Measurements from ENCODE around the gene ORM1.

The ORM1 gene

DNA sequence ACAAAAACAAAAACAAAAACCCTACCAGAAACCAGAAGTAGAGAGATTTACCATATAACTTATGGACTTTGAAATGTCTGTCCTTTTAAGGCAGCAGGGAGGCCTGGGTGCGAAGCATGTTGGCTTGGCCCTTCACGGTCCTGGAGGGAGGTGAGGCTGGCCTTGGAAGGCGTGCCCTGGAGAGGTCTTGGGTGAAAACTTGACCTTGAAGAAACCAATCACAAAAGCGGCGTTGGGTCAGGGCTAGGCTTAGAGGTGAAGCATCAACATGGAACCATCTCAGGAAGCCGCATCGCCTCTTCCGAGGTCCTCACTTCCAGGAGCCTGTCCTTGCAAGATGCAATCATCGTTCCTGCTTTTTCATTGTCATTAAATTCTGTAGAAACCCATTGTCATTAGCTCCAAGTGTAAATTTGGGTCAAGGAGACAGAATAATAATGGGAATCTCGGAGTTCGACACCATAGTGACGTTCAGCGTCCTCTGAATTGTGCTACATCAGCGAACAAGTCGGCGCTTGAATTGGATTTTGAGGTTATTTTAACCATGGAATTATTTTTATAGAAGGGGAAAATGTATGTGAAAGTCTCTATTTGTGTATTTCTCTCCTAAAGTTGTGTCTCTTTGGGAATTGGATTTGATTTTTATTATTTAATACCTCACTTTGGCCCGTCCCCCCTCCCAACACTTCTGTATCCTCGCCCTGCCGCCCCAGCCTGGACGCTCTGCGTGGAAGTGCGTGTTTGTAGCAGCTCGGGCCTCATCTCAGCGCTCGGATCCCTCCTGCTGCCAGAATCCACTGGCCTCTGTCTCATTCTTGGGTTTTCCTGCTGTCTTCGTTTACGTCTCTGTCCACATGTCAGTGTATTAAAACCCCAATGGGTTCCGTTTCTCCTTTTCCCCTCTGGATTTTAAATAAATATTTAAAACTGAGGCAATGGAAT is 11.1 kb upstream of the ORM1 start:
- TF ChIP-seq, protein P1, sequence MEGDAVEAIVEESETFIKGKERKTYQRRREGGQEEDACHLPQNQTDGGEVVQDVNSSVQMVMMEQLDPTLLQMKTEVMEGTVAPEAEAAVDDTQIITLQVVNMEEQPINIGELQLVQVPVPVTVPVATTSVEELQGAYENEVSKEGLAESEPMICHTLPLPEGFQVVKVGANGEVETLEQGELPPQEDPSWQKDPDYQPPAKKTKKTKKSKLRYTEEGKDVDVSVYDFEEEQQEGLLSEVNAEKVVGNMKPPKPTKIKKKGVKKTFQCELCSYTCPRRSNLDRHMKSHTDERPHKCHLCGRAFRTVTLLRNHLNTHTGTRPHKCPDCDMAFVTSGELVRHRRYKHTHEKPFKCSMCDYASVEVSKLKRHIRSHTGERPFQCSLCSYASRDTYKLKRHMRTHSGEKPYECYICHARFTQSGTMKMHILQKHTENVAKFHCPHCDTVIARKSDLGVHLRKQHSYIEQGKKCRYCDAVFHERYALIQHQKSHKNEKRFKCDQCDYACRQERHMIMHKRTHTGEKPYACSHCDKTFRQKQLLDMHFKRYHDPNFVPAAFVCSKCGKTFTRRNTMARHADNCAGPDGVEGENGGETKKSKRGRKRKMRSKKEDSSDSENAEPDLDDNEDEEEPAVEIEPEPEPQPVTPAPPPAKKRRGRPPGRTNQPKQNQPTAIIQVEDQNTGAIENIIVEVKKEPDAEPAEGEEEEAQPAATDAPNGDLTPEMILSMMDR (IDR thresholded peaks at IDR 0.05; ENCODE audit: low read depth, low read length) = no peak
- no peak overlapping the region for H3K4me3 ChIP-seq (ENCODE audit: low read depth, low read length)

DNA sequence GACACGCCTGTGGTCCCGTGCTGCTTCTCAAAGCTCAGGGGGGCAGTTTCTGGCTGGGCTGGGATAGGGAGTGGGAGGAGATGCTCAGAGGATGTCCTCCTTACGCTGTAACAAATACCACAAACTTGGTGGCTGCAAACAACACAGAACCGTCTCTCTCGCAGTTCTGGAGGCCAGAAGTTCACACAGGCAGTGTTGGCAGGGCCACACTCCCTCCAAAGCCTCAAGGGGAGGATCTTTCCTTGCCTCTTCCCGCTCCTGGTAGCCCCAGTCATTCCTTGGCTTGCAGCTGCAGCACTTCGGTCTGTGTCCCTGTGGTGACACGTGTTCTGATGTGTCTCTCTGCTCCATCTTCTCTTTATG is 10.4 kb upstream of the ORM1 start:
- no peak overlapping the region for H3K4me3 ChIP-seq (ENCODE audit: low read depth, low read length)
- TF ChIP-seq, protein P1 (IDR thresholded peaks at IDR 0.05; ENCODE audit: low read depth, low read length) = no peak

DNA sequence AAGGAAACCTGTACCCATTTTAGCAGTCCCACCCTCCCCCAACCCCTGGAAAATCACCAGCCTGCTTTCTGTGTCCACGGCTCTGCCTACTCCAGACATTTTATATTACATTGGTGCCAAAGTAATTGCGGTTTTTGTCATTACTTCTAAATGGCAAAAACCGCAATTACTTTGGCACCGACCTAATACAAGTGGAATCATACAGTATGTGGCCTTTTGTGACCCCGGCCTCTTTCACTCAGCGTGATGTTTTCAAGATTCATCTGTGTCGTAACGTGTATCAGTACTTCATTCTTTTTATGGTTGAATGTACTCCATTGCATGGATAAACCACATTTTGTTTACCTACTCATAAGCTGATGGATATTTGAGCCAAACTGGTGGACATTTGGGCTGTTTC is 9.7 kb upstream of the ORM1 start:
- TF ChIP-seq, protein P1 (IDR thresholded peaks at IDR 0.05; ENCODE audit: low read depth, low read length) = no peak
- no peak overlapping the region for H3K4me3 ChIP-seq (ENCODE audit: low read depth, low read length)

DNA sequence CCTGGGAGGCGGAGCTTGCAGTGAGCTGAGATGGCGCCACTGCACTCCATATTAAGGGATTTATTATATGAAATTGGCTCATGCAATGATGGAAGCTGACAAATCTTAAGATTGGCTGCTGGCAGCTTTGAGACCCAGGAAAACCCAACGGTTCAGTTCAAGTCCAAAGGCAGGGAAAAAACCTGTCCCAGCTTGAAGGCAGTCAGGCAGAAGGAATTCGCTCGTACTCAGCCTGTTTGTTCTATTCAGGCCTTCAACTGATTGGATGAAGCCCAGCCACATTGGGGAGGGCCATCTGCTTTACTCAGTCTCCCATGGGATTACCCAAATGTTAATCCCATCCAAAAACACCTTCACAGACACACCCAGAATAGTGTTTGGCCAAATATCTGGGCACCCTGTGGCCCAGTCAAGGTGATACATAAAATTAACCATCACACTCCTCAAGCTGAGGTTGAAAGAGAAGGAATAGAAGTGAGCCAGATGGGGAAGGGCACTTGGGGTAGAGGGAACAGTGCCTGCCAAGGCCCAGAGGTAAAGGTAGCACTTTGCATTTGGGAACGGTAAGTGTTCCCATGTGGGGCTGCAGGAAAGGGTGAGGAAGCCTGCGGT is 8.5 kb upstream of the ORM1 start:
- H3K4me3 ChIP-seq (ENCODE audit: low read depth, low read length) = no peak overlapping the region
- TF ChIP-seq, protein P1 (IDR thresholded peaks at IDR 0.05; ENCODE audit: low read depth, low read length) = no peak

DNA sequence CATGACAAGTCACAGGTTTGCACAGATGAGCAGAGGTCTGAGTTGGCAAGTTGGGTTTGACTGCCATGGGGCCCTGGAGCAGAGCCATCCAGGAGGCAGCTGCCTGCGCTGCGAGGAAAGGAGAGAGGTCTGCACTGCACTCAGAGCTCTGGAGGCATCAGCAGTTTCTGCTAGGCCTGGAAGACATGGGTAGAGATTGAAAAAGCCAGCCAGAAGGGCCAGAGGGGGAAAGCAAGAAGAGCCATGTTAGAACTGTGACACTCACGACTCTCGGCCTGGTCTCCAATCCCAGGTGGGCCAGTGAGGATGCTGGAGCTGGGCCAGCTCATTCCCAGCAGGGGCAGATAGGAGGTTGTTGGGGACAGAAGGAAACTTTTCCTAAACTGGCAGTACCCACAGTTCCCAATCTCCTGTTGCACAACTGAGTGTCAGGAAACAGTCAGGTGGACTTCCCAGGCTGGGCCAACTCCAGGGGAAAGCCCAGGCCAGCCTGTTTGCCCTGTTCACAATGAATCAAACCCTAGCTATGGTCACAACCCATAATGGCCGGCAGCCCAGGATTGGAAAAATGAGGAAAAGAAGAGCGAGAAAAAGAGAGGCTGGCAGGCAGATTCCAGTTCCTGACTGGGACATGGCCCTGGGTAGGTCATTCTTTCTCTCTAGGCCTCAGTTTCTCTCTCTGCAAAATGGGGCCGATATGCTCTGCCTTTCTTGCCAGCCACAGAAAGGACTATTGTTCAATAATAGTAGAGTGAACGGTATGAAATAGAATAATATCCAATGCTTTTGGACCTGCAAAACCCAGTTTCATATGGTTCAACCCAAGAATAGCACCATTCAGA is 7.8 kb upstream of the ORM1 start:
- TF ChIP-seq, protein P1 (IDR thresholded peaks at IDR 0.05; ENCODE audit: low read depth, low read length) = no peak
- no peak overlapping the region for H3K4me3 ChIP-seq (ENCODE audit: low read depth, low read length)

DNA sequence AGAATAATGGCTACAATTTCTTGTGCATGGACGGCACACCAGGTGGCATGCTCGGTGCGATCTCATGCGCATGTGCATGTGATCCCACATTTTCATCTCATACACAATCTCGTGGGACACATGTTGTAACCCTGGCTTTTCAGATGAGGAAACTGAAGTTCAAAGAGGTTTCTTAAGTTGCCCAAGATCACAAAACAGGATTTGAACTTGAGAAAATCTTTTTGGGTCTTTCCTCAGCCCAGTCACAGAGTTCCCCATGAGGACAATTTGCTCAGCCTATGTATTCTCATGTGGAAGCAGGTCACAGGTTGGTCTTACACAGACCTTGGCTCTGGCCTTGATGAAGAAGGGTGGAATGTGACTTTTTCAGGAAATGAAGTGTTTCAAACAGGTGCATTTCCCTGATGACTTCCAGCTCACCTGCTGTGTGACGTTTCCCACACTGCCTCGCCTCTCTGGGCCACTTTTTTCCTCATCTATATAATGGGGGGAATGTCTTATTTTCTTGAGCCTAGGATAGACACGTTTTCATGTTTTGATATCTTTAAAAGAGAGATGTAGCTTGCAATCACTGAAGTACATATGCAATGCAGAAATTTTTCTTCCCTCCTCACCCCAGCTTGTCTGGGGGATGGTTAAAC is 7.1 kb upstream of the ORM1 start:
- TF ChIP-seq, protein P1 (IDR thresholded peaks at IDR 0.05; ENCODE audit: low read depth, low read length) = no peak
- no peak overlapping the region for H3K4me3 ChIP-seq (ENCODE audit: low read depth, low read length)

Measured in WI38 (cell line).